ENCODE data around the gene BTBD9. TPM values are rescaled to one million over a fixed set of nuclear protein-coding genes. Genes with fewer than 3 reads are reported as not detected.

Gene BTBD9
- total RNA-seq, 1 experiment from 2014 or later, result 4.3 TPM

DNA sequence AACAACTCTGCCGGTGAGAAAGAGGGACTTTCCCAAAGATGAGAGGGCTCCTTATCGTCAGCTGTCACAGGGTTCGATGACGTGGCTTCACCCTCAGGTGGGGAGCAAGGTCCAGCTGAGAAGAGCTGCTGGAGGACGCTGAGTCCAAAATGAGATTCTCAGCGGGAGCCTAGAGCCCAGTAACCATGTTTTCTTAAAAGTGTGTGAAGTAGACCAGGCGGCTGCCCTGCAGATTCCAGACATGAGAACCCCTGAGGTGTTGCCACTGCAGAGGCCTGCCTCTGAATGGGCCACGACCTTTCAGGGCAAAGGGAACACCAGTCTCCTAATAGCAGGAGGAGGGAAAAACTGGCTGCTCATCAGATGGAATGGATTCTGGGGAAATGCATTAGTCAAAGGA lies 375.1 kb downstream of the BTBD9 start:
- ChIA-PET POLR2A (ENCODE audit: unreplicated experiment) (no interaction called here), CTCF (no interaction called here)
- no peak overlapping the region for H3K9ac ChIP-seq (ENCODE audit: low read length)
- no peak for ATAC-seq
- intact Hi-C loops (cut with micrococcal nuclease), result no loop called here
- BruUV-seq (replicated peaks), result no TSS peak
- H4K20me1 ChIP-seq (ENCODE audit: low read length), result no peaks in the 10 kb centered on the region
- no peaks in the 10 kb centered on the region for H3K27me3 ChIP-seq (ENCODE audit: low read length)
- no peaks in the 10 kb centered on the region for H3K9me2 ChIP-seq (replicated peaks; ENCODE audit: low read length)
- H2AFZ ChIP-seq (ENCODE audit: low read length), result no peak overlapping the region
- H3K79me2 ChIP-seq (ENCODE audit: low read length), result no peaks in the 10 kb centered on the region
- H3K4me3 ChIP-seq (ENCODE audit: low read length), result no peak overlapping the region
- H3K4me2 ChIP-seq (ENCODE audit: low read length), result no peak overlapping the region
- TF ChIP-seq EZH2 (IDR thresholded peaks at IDR 0.05; ENCODE audit: low read length, unreplicated experiment) (no peak), EZH2phosphoT487 (IDR thresholded peaks at IDR 0.05; ENCODE audit: borderline replicate concordance, low read length) (no peak)
- TF ChIP-seq, protein P1, sequence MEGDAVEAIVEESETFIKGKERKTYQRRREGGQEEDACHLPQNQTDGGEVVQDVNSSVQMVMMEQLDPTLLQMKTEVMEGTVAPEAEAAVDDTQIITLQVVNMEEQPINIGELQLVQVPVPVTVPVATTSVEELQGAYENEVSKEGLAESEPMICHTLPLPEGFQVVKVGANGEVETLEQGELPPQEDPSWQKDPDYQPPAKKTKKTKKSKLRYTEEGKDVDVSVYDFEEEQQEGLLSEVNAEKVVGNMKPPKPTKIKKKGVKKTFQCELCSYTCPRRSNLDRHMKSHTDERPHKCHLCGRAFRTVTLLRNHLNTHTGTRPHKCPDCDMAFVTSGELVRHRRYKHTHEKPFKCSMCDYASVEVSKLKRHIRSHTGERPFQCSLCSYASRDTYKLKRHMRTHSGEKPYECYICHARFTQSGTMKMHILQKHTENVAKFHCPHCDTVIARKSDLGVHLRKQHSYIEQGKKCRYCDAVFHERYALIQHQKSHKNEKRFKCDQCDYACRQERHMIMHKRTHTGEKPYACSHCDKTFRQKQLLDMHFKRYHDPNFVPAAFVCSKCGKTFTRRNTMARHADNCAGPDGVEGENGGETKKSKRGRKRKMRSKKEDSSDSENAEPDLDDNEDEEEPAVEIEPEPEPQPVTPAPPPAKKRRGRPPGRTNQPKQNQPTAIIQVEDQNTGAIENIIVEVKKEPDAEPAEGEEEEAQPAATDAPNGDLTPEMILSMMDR (conservative IDR thresholded peaks at IDR 0.05; ENCODE audit: low read depth, low read length), result no peak
- H3F3A ChIP-seq (ENCODE audit: low read length, unreplicated experiment), result peaks cover 11% of the 10 kb centered on the region
- DNase-seq, result no peak
- H3K9me3 ChIP-seq (ENCODE audit: low read length), result no peaks in the 10 kb centered on the region
- H3K27ac ChIP-seq (ENCODE audit: low read length), result no peak overlapping the region
- no peaks in the 10 kb centered on the region for H3K36me3 ChIP-seq (ENCODE audit: low read depth, low read length)
- peaks cover 56% of the 10 kb centered on the region for H3K4me1 ChIP-seq (ENCODE audit: insufficient read depth, low read length)

DNA sequence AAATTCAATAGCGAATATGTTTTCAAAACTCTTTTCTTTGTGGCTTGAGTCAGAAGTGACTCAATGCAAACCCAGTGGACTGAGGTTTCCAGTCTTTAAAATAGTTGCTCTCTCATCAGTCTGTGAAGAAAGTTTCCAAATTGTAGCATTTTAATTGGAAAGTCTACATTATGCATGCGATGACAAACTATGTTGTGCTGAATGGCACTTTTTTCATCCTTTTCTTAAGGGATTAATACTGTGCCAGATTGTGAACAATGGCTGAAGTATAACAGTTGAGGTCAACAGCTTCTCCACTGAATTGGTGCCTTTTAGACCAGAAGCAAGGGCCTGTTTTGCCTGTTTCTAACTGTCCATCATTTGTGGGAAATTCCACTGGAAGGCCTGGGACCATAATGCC lies 377.1 kb downstream of the BTBD9 start:
- 0 out of 2 replicates have a peak overlapping the region, but pooled peaks have one; percentile 14 for H2AFZ ChIP-seq (ENCODE audit: low read length)
- no peaks in the 10 kb centered on the region for H3K27me3 ChIP-seq (ENCODE audit: low read length)
- H3K9me2 ChIP-seq (replicated peaks; ENCODE audit: low read length), result no peaks in the 10 kb centered on the region
- no peaks in the 10 kb centered on the region for H3K9me3 ChIP-seq (ENCODE audit: low read length)
- no TSS peak for BruUV-seq (replicated peaks)
- ChIA-PET POLR2A (ENCODE audit: unreplicated experiment) (interaction anchor here (0.6 kb wide), 1 partner anchor 544 kb away, joined by 3 read pairs; no protein-coding TSS in a partner anchor), CTCF (no interaction called here)
- intact Hi-C loops (cut with micrococcal nuclease), result no loop called here
- peak overlapping the region; percentile 95 for H3K27ac ChIP-seq (ENCODE audit: low read length)
- peaks cover 61% of the 10 kb centered on the region for H3K4me1 ChIP-seq (ENCODE audit: insufficient read depth, low read length)
- H3K4me2 ChIP-seq (ENCODE audit: low read length), result peak overlapping the region; percentile 89
- peaks cover 11% of the 10 kb centered on the region for H3F3A ChIP-seq (ENCODE audit: low read length, unreplicated experiment)
- ATAC-seq (peak; percentile 54), DNase-seq (peak; percentile 83)
- TF ChIP-seq EZH2 (IDR thresholded peaks at IDR 0.05; ENCODE audit: low read length, unreplicated experiment) (no peak), EZH2phosphoT487 (IDR thresholded peaks at IDR 0.05; ENCODE audit: borderline replicate concordance, low read length) (no peak)
- TF ChIP-seq, protein P1 (conservative IDR thresholded peaks at IDR 0.05; ENCODE audit: low read depth, low read length), result no peak
- H4K20me1 ChIP-seq (ENCODE audit: low read length), result no peaks in the 10 kb centered on the region
- no peaks in the 10 kb centered on the region for H3K79me2 ChIP-seq (ENCODE audit: low read length)
- H3K9ac ChIP-seq (ENCODE audit: low read length), result peak overlapping the region; percentile 75
- peak overlapping the region; percentile 60 for H3K4me3 ChIP-seq (ENCODE audit: low read length)
- H3K36me3 ChIP-seq (ENCODE audit: low read depth, low read length), result no peaks in the 10 kb centered on the region

DNA sequence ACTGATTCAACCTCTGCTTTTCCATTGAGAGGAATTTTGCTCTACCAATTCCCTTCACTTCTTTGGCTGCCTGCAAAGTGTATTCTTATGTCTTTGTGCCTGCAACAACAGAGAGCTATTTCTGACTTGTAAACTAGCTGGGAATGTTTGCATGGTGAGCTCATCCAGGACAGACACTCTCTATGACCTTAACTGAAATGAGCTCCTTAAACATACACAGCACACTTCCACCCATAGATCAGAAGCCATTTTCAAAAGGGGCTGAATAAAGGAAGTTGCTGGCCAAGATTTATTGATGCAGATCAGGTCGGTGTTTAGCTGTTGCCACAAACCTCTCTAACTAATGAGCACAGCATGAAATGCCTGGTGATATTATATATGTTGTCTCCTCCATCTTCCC lies 377.7 kb downstream of the BTBD9 start:
- POLR2A ChIA-PET (ENCODE audit: unreplicated experiment), result interaction anchor here (0.6 to 0.7 kb wide), 3 partner anchors 47 to 544 kb away, joined by 3 to 8 read pairs (median 4); no protein-coding TSS in a partner anchor
- H3F3A ChIP-seq (ENCODE audit: low read length, unreplicated experiment), result peaks cover 11% of the 10 kb centered on the region
- intact Hi-C loops (cut with micrococcal nuclease), result no loop called here
- DNase-seq (peak; percentile 88), ATAC-seq (peak; percentile 93)
- no peaks in the 10 kb centered on the region for H4K20me1 ChIP-seq (ENCODE audit: low read length)
- TF ChIP-seq, protein P1 (conservative IDR thresholded peaks at IDR 0.05; ENCODE audit: low read depth, low read length), result no peak
- TF ChIP-seq EZH2 (IDR thresholded peaks at IDR 0.05; ENCODE audit: low read length, unreplicated experiment) (no peak), EZH2phosphoT487 (IDR thresholded peaks at IDR 0.05; ENCODE audit: borderline replicate concordance, low read length) (no peak)
- H3K4me1 ChIP-seq (ENCODE audit: insufficient read depth, low read length), result peaks cover 56% of the 10 kb centered on the region
- H2AFZ ChIP-seq (ENCODE audit: low read length), result 0 out of 2 replicates have a peak overlapping the region, but pooled peaks have one; percentile 14
- H3K27ac ChIP-seq (ENCODE audit: low read length), result peak overlapping the region; percentile 95
- no peaks in the 10 kb centered on the region for H3K9me3 ChIP-seq (ENCODE audit: low read length)
- H3K36me3 ChIP-seq (ENCODE audit: low read depth, low read length), result no peaks in the 10 kb centered on the region
- H3K9ac ChIP-seq (ENCODE audit: low read length), result peak overlapping the region; percentile 75
- H3K9me2 ChIP-seq (replicated peaks; ENCODE audit: low read length), result no peaks in the 10 kb centered on the region
- H3K4me3 ChIP-seq (ENCODE audit: low read length), result peak overlapping the region; percentile 60
- H3K4me2 ChIP-seq (ENCODE audit: low read length), result peak overlapping the region; percentile 89
- BruUV-seq (replicated peaks), result no TSS peak
- CTCF ChIA-PET, result interaction anchor here (0.9 kb wide), 1 partner anchor 232 kb away, joined by 4 read pairs; no protein-coding TSS in a partner anchor
- H3K79me2 ChIP-seq (ENCODE audit: low read length), result no peaks in the 10 kb centered on the region
- H3K27me3 ChIP-seq (ENCODE audit: low read length), result no peaks in the 10 kb centered on the region

All from PC-3 (cell line).